GM21360 (cell line): ENCODE results near the gene ANXA4.

Experiments
- ATAC-seq: cut with Tn5 transposase; IDR thresholded peaks from one replicate; pipeline ENCODE4 v1.9.1; 2021; ENCODE audit warnings: mild to moderate bottlenecking, moderate library complexity; ENCODE audit not compliant: unreplicated experiment

Gene ANXA4

GRCh38 chr2:69776886-69777785, 35.2 kb downstream of the ANXA4 start:
- no peak for ATAC-seq

- ATAC-seq = no peak
Observed at GRCh38 chr2:69777786-69778105, 35.8 kb downstream of the ANXA4 start.

GRCh38 chr2:69779258-69780001, 37.5 kb downstream of the ANXA4 start:
- no peak for ATAC-seq

- no peak for ATAC-seq
Observed at GRCh38 chr2:69780921-69781320, 39.0 kb downstream of the ANXA4 start.

GRCh38 chr2:69781321-69782248, 39.7 kb downstream of the ANXA4 start:
- ATAC-seq = no peak

GRCh38 chr2:69784228-69784627, 42.3 kb downstream of the ANXA4 start:
- ATAC-seq = no peak

GRCh38 chr2:69785358-69785757, 43.4 kb downstream of the ANXA4 start:
- ATAC-seq = no peak

GRCh38 chr2:69786052-69786560, 44.2 kb downstream of the ANXA4 start:
- no peak for ATAC-seq

- ATAC-seq = peak; percentile 61
Observed at GRCh38 chr2:69789175-69789721, 47.3 kb downstream of the ANXA4 start.

GRCh38 chr2:69789772-69790600, 48.1 kb downstream of the ANXA4 start:
- ATAC-seq = no peak

GRCh38 chr2:69790601-69790959, 48.6 kb downstream of the ANXA4 start:
- no peak for ATAC-seq

GRCh38 chr2:69791045-69791444, 49.1 kb downstream of the ANXA4 start:
- no peak for ATAC-seq

- no peak for ATAC-seq
Observed at GRCh38 chr2:69796174-69796573, 54.2 kb downstream of the ANXA4 start.

- ATAC-seq = no peak
Observed at GRCh38 chr2:69797235-69797634, 55.3 kb downstream of the ANXA4 start.

GRCh38 chr2:69797836-69798289, 55.9 kb downstream of the ANXA4 start:
- ATAC-seq = no peak

- ATAC-seq = no peak
Observed at GRCh38 chr2:69798290-69798908, 56.5 kb downstream of the ANXA4 start.

GRCh38 chr2:69798909-69799526, 57.1 kb downstream of the ANXA4 start:
- no peak for ATAC-seq

GRCh38 chr2:69801745-69802290, 59.9 kb downstream of the ANXA4 start:
- no peak for ATAC-seq
